NCI-H446 treated with DMSO at 0.1 percent for 48 hours (cell line): ENCODE data around the gene SEPHS2.
"Not testable (repeated sequence)": the region's sequence is repeated elsewhere in the genome, so short reads cannot be mapped to it uniquely, and the experiment has no call there.

Experiments
- DNase-seq: peaks from one replicate; lab custom pipeline; 2025; lab: John Stamatoyannopoulos, UW

Gene SEPHS2

GRCh38 chr16:30470170-30470512, 24.5 kb upstream of the SEPHS2 start:
- no peak for DNase-seq

GRCh38 chr16:30464078-30464477, 18.4 kb upstream of the SEPHS2 start:
- no peak for DNase-seq

GRCh38 chr16:30461426-30461825, 15.8 kb upstream of the SEPHS2 start:
- DNase-seq: not testable (repeated sequence)

DNA sequence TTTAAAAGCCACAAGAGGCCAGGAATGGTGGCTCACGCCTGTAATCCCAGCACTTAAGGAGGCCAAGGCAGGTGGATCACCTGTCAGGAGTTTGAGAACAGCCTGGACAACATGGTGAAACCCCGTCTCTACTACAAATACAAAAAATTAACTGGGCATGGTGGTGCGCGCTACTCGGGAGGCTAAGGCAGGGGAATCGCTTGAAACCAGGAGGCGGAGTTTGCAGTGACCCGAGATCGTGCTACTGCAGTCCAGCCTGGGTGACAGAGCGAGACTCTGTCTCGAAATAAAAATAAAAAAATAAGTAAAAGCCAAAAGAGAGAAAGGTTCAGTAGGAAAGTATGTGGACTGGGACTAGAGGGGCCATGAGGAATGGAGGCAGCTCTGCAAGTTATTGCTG, 13.8 kb upstream of the SEPHS2 start:
- no peak for DNase-seq

GRCh38 chr16:30458561-30459394, 13.1 kb upstream of the SEPHS2 start:
- DNase-seq: no peak

- DNase-seq: no peak
These were observed 12.3 kb upstream of the SEPHS2 start for GRCh38 chr16:30457743-30458560.

DNA sequence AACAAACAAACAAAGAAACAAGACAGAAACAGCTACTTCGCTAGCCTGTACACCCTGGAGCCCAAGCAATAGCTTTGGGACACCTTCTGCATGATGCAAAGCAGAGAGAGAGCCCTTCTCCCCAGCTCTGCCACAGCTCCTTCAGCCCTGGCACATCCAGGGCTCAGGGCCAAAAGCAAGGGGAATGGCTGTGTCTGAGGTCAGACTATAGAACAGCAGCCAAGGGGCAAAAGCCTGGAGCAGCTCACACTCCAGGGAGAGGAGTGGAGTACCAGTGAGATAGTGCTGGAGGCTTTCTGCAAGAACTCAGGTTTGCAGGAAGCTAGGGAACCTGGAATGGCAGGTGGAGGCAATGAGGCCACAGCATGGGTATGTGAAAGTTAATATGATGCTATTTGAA, 11.6 kb upstream of the SEPHS2 start:
- DNase-seq: no peak

DNA sequence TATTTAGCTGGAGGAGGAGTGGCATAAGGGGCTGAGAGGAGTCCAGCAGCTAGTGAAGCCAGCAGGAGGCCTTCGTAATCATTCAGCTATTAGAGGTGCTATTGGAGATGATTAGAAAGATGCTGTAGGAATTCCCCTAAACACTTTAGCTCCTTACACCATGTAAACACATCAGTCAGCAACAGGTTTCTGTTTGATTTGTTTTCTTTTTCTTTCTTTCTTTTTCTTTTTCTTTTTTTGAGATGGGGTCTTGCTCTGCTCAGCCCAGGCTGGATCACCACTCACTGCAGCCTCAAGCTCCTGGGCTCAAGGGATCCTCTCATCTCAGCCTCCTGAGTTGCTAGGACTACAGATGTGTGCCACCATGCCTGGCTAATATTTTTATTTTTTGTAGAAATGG, 10.6 kb upstream of the SEPHS2 start:
- DNase-seq: no peak

- DNase-seq: not testable (repeated sequence)
These were observed 7.3 kb upstream of the SEPHS2 start for GRCh38 chr16:30452709-30453580.

- DNase-seq: no peak
These were observed 3.4 kb upstream of the SEPHS2 start for GRCh38 chr16:30449116-30449435.

DNA sequence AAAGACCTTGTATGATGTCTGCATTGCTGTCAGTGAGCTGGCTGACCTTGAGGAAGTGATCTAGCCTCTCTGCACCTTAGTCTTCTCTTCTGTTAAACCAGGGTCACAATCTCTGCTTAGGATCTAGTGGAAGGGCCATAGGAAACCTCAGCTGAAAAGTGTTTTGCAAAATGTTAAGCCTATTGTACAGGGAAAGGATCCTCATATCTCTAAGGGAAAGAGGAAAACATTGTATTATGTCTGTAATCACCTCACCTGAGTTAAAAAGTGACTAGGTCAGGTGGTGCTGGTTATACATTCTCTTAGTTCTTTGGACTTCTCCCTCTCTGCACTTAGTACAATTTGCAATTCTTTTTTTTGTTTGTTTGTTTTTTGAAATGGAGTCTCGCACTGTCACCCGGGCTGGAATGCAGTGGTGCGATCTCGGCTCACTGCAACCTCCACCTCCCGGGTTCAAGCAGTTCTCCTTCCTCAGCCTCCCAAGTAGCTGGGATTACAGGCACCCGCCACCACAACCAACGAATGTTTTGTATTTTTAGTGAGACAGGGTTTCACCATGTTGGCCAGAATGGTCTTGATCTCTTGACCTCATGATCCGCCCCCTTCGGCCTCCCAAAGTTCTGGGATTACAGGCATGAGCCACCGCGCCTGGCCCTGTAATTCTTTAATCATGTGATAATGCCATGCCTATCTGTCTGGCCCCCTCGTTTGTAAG, 2.0 kb upstream of the SEPHS2 start:
- DNase-seq: no peak

DNA sequence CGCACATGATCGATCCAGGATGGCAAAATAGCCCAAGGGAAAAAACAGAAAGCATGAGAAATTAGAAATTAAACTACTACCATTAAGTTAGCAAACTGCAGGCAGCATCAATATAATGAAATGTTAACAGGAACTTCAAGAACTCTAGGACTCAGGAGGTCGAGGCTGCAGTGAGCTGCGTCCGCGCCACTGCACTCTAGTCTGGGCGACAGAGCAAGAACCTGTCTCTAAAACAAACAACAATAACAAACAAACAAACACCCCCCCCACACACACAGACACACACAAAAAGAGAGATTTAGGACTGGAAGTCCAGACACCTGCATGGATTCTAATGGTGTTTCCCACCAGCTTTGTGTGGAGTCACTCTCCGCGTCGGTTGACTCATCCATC, 525 bp upstream of the SEPHS2 start:
- no peak for DNase-seq

GRCh38 chr16:30445149-30445407, 596 bp downstream of the SEPHS2 start:
- no peak for DNase-seq

GRCh38 chr16:30444231-30445148, 1.2 kb downstream of the SEPHS2 start:
- DNase-seq: no peak

- no peak for DNase-seq
These were observed 2.0 kb downstream of the SEPHS2 start for GRCh38 chr16:30443631-30444030.

DNA sequence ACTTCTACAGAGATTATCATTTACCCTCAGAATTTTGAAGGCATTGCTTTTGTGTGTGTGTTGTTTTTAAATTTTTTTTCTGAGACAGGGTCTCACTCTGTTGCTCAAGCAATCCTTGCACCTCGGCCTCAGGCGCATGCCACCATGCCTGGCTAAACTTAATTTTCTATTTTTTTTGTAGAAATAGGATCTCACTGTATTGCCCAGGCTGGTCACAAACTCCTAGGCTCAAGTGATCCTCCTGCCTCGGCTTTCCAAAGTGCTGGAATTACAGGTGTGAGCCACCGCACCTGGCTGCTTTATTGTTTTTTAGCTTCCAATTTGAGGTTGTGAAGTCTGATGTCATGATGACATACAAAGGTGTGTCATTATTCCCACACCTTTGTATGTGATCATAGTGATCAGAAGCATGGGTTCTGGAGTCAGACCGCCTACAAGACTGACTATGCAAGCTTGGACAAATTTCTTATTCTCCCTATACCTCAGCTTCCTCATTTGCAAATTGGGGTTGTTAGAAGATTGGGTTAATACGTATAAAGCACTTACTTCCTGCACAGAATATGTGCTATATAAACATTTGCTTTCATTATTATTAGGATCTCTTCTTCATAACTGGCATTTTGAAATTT, 5.8 kb downstream of the SEPHS2 start:
- no peak for DNase-seq

- no peak for DNase-seq
These were observed 6.8 kb downstream of the SEPHS2 start for GRCh38 chr16:30438835-30439234.

DNA sequence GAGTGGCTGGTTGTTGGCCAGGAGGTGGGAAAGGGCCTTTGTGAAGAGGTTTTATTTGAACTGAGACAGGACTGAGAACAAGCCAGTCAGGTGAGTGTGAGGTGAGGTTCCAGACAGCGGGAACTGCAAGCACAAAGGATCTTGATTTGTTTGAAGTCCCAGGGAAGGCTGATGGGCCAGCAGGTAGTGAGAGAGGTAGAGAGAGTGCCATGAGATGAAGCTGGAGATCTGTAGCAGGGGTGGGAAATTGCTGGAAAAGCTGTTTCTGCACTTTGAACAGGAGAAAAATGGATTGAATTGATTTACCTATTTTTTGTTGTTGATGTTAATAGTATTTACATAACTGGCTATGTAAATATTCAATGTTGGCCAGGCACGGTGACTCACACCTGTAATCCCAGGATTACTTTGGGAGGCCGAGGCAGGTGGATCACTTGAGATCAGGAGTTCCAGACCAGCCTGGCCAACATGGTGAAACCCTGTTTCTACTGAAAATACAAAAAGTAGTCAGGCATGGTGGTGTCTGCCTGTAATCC, 8.1 kb downstream of the SEPHS2 start:
- DNase-seq: no peak

DNA sequence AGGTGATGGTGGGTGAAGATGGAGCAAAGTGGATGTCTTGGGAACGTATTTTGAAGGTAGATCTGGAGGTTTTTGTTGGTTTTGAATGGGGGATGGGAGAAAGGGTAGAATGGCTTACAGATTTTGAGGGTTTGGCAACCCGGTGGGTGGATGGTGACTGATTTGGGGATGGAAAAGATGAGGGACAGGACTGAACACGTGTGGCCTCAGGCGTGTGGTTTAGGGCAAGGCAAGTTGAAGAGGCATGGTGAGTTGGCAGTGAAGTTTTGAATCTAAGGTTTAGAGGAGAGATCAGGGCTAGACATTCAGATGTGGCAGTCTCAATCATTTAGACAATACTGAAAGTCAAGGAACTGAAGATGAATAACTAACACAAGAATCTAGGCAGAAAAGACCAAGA, 10.8 kb downstream of the SEPHS2 start:
- DNase-seq: no peak

- DNase-seq: no peak
These were observed 15.2 kb downstream of the SEPHS2 start for GRCh38 chr16:30430428-30430970.
